H1 (cell line): ENCODE results near the gene ALPK3. TPM values are rescaled to one million over a fixed set of nuclear protein-coding genes. Genes with fewer than 3 reads are reported as not detected.

ENCODE experiments used
- CTCF ChIA-PET: fragments of 300-600 bp; sonication (Branson Sonifier 250); formaldehyde crosslinking; loops from one replicate; lab custom pipeline; 2021; ENCODE audit not compliant: partially characterized antibody; lab: Charles Lee
- POLR2A ChIA-PET: fragments of 300-600 bp; sonication (Branson Sonifier 250); formaldehyde crosslinking; loops from one replicate; lab custom pipeline; 2021; ENCODE audit warnings: inconsistent platforms; ENCODE audit not compliant: partially characterized antibody; lab: Charles Lee
- DNase-seq, 2 experiments: peaks; one replicate each; pipeline versions ENCODE4 v3.0.0 to v3.0.0-alpha.2; 2010 to 2022; ENCODE audit warnings: low spot score in 2 of 2, low read depth in 1 of 2, mixed read lengths in 1 of 2
- FAIRE-seq: peaks from 2 replicates; lab custom pipeline; 2011; peaks lifted over from hg19 to GRCh38; lab: Jason Lieb, UNC
- H2AFZ ChIP-seq: 2 replicates; pipeline ENCODE4 v1.8.1; 2012; ENCODE audit warnings: low read length, inconsistent platforms
- H2AK5ac ChIP-seq: 2 replicates; pipeline ENCODE4 v1.6.1; 2013; ENCODE audit warnings: low read depth, low read length
- H2BK120ac ChIP-seq: replicated peaks from 2 replicates; pipeline ENCODE3; 2013; ENCODE audit warnings: low read depth, low read length, inconsistent platforms
- H2BK12ac ChIP-seq: 2 replicates; pipeline ENCODE4 v1.6.1; 2013; ENCODE audit warnings: low read depth, low read length
- H2BK15ac ChIP-seq: 2 replicates; pipeline ENCODE4 v1.6.1; 2013; ENCODE audit warnings: low read length
- H2BK20ac ChIP-seq: 2 replicates; pipeline ENCODE4 v1.6.1; 2013; ENCODE audit warnings: low read length
- H2BK5ac ChIP-seq: 2 replicates; pipeline ENCODE4 v1.6.1; 2013; ENCODE audit warnings: low read depth, low read length
- H3K14ac ChIP-seq: 2 replicates; pipeline ENCODE4 v1.6.1; 2013; ENCODE audit warnings: inconsistent platforms; ENCODE audit not compliant: insufficient read length
- H3K18ac ChIP-seq: 2 replicates; pipeline ENCODE4 v1.6.1; 2013; ENCODE audit warnings: low read length; ENCODE audit errors: extremely low read depth
- H3K23ac ChIP-seq: 2 replicates; pipeline ENCODE4 v1.6.1; 2013; ENCODE audit warnings: inconsistent platforms; ENCODE audit not compliant: insufficient read length
- H3K23me2 ChIP-seq: 2 replicates; pipeline ENCODE4 v1.6.1; 2013; ENCODE audit warnings: low read depth, low read length
- H3K27ac ChIP-seq: 2 replicates; pipeline ENCODE4 v1.6.1; 2011; ENCODE audit warnings: low read depth, low read length, inconsistent platforms
- H3K27me3 ChIP-seq, 4 experiments: replicated peaks in 1 of 4; 1 replicate in 1 of 4; 2 replicates in 3 of 4; pipeline versions ENCODE4 v1.6.1 to v1.8.1; 2011 to 2013; ENCODE audit warnings: low read length in 3 of 4, mild to moderate bottlenecking in 3 of 4, inconsistent platforms in 2 of 4, mixed read lengths in 2 of 4, moderate library complexity in 1 of 4; ENCODE audit not compliant: control insufficient read depth in 3 of 4, insufficient read depth in 3 of 4; ENCODE audit errors: extremely low read depth in 1 of 4
- H3K36me3 ChIP-seq, 4 experiments: 2 replicates each; pipeline versions ENCODE4 v1.6.1 to v1.8.1; 2011 to 2013; ENCODE audit warnings: mild to moderate bottlenecking in 4 of 4, low read length in 3 of 4, moderate library complexity in 2 of 4, control low read depth in 1 of 4, inconsistent platforms in 1 of 4; ENCODE audit not compliant: insufficient read depth in 4 of 4, control insufficient read depth in 2 of 4
- H3K4ac ChIP-seq: replicated peaks from 2 replicates; pipeline ENCODE3; 2013; ENCODE audit warnings: low read length, low read depth, mixed read lengths, inconsistent platforms; ENCODE audit not compliant: insufficient read length
- H3K4me1 ChIP-seq, 4 experiments: replicated peaks in 1 of 4; 1 replicate in 1 of 4; 2 replicates in 3 of 4; pipeline versions ENCODE4 v1.6.1 to v1.8.1; 2011 to 2013; ENCODE audit warnings: low read length in 3 of 4, inconsistent platforms in 2 of 4, mixed read lengths in 1 of 4; ENCODE audit not compliant: insufficient read depth in 4 of 4, control insufficient read depth in 3 of 4
- H3K4me2 ChIP-seq, 2 experiments: 2 replicates each; pipeline versions ENCODE4 v1.6.1 to v1.8.1; 2011 to 2013; ENCODE audit warnings: low read depth in 2 of 2, low read length in 2 of 2, control low read depth in 1 of 2, inconsistent platforms in 1 of 2, mild to moderate bottlenecking in 1 of 2; ENCODE audit not compliant: insufficient read depth in 1 of 2
- H3K4me3 ChIP-seq, 4 experiments: fragments of 200-600, 300-600 bp in 1 of 4; sonication (generic), shearing (Covaris generic), sonication (Bioruptor Twin) in 1 of 4; 2 replicates each; pipeline versions ENCODE4 v1.5.1 to v1.8.1; 2011 to 2016; ENCODE audit warnings: low read length in 4 of 4, low read depth in 3 of 4, control low read depth in 2 of 4, inconsistent platforms in 2 of 4, mild to moderate bottlenecking in 2 of 4, mixed read lengths in 1 of 4, moderate library complexity in 1 of 4; ENCODE audit not compliant: insufficient read depth in 2 of 4; ENCODE audit errors: extremely low read depth in 1 of 4
- H3K56ac ChIP-seq: replicated peaks from 2 replicates; pipeline ENCODE3; 2013; ENCODE audit warnings: low read depth, mild to moderate bottlenecking, mixed read lengths, low read length, inconsistent platforms; ENCODE audit not compliant: insufficient read length
- H3K79me1 ChIP-seq: 2 replicates; pipeline ENCODE4 v1.6.1; 2013; ENCODE audit warnings: low read depth, low read length, control low read depth
- H3K79me2 ChIP-seq, 2 experiments: 2 replicates each; pipeline versions ENCODE4 v1.6.1 to v1.8.1; 2012 to 2013; ENCODE audit warnings: low read length in 2 of 2, mild to moderate bottlenecking in 2 of 2, inconsistent platforms in 1 of 2; ENCODE audit not compliant: insufficient read depth in 2 of 2, control insufficient read depth in 1 of 2
- H3K9ac ChIP-seq, 4 experiments: replicated peaks in 1 of 4; 1 replicate in 1 of 4; 2 replicates in 3 of 4; pipeline versions ENCODE4 v1.6.1 to v1.8.1; 2011 to 2013; ENCODE audit warnings: low read depth in 3 of 4, low read length in 3 of 4, control low read depth in 2 of 4, mild to moderate bottlenecking in 2 of 4, moderate library complexity in 2 of 4, inconsistent platforms in 1 of 4; ENCODE audit errors: extremely low read depth in 1 of 4
- H3K9me3 ChIP-seq, 2 experiments: 2 replicates each; pipeline versions ENCODE4 v1.6.1 to v1.8.1; 2012 to 2013; ENCODE audit warnings: mild to moderate bottlenecking in 2 of 2, moderate library complexity in 2 of 2, control low read depth in 1 of 2, inconsistent platforms in 1 of 2, low read depth in 1 of 2, low read length in 1 of 2, mixed read lengths in 1 of 2; ENCODE audit not compliant: insufficient read depth in 2 of 2
- H4K20me1 ChIP-seq, 2 experiments: replicated peaks in 1 of 2; 2 replicates each; pipeline versions ENCODE3 to v1.8.1; 2011 to 2013; ENCODE audit warnings: inconsistent platforms in 2 of 2, low read length in 2 of 2, mild to moderate bottlenecking in 1 of 2; ENCODE audit not compliant: insufficient read depth in 2 of 2, control insufficient read depth in 1 of 2
- H4K5ac ChIP-seq: 2 replicates; pipeline ENCODE4 v1.6.1; 2013; ENCODE audit warnings: low read length, low read depth, mixed read lengths, inconsistent platforms; ENCODE audit not compliant: insufficient read length
- H4K8ac ChIP-seq: 2 replicates; pipeline ENCODE4 v1.8.0; 2013; ENCODE audit warnings: mild to moderate bottlenecking, moderate library complexity, low read length, inconsistent platforms; ENCODE audit not compliant: insufficient read depth; ENCODE audit errors: extremely low read depth
- H4K91ac ChIP-seq: replicated peaks from 2 replicates; pipeline ENCODE3; 2013; ENCODE audit warnings: low read length, mixed read lengths, inconsistent platforms; ENCODE audit not compliant: insufficient read length
- BACH1 ChIP-seq: IDR thresholded peaks from 2 replicates; pipeline ENCODE4 v1.6.1; 2012; ENCODE audit warnings: low read length, improper control_type of control experiment
- CHD2 ChIP-seq: IDR thresholded peaks from 2 replicates; pipeline ENCODE4 v1.6.1; 2012; ENCODE audit warnings: low read length, improper control_type of control experiment
- EP300 ChIP-seq, 2 experiments: IDR thresholded peaks; 1 replicate in 1 of 2; 2 replicates in 1 of 2; pipeline ENCODE4 v1.6.1; 2011 to 2012; ENCODE audit warnings: low read depth in 2 of 2, low read length in 2 of 2, mild to moderate bottlenecking in 2 of 2, borderline replicate concordance in 1 of 2, inconsistent platforms in 1 of 2, moderate library complexity in 1 of 2
- FOSL1 ChIP-seq: IDR thresholded peaks from 2 replicates; pipeline ENCODE4 v1.6.1; 2011; ENCODE audit warnings: mild to moderate bottlenecking, low read depth, low read length, moderate library complexity; ENCODE audit not compliant: insufficient read depth
- HDAC6 ChIP-seq: IDR thresholded peaks from one replicate; pipeline ENCODE4 v1.7.1; 2012; ENCODE audit warnings: low read depth, mild to moderate bottlenecking, inconsistent platforms, low read length, moderate library complexity
- KDM1A ChIP-seq: fragments of 200-600, 300-600 bp; sonication (generic); IDR thresholded peaks from 2 replicates; pipeline ENCODE4 v1.7.1; 2016; ENCODE audit warnings: mild to moderate bottlenecking, low read length, borderline replicate concordance
- SAP30 ChIP-seq: fragments of 300-600 bp; sonication (generic); IDR thresholded peaks from 2 replicates; pipeline ENCODE4 v1.7.1; 2012; ENCODE audit warnings: low read length, moderate library complexity, mild to moderate bottlenecking, inconsistent platforms; ENCODE audit not compliant: insufficient read depth, insufficient replicate concordance
- SP4 ChIP-seq: IDR thresholded peaks from 2 replicates; pipeline ENCODE4 v1.6.1; 2012; ENCODE audit warnings: low read length, inconsistent platforms
- ZNF274 ChIP-seq: IDR thresholded peaks from 2 replicates; pipeline ENCODE4 v1.7.0; 2012; ENCODE audit warnings: low read length, borderline replicate concordance; ENCODE audit errors: extremely low read depth
- WGBS, 2 experiments: shearing (Covaris generic) in 1 of 2; methylation state at CpG; one replicate each; pipeline versions ENCODE4 v1.1.6 to v1.1.7; 2013 to 2015; ENCODE audit warnings: low lambda C conversion rate in 2 of 2, mixed read lengths in 2 of 2, inconsistent platforms in 1 of 2, low coverage in 1 of 2, missing lambda C conversion rate in 1 of 2; ENCODE audit not compliant: insufficient replicate concordance in 2 of 2, insufficient coverage in 1 of 2, insufficient read length in 1 of 2; ENCODE audit errors: extremely low coverage in 1 of 2, missing lambda C conversion rate in 1 of 2; 5-methylcytosine and 5-hydroxymethylcytosine counted together
- polyA plus RNA-seq, 7 experiments: library from polyadenylated mRNA; depleted of rRNA in 3 of 7; stranded (reverse) in 5 of 7; unstranded in 2 of 7; fragments of >200 nt in 5 of 7; fragments of 200-250 nt in 2 of 7; gene quantifications; 1 replicate in 5 of 7; 2 replicates in 1 of 7; 4 replicates in 1 of 7; pipeline versions ENCODE4 v1.2.1 to v1.2.3, GENCODE V29; 2011 to 2013; ENCODE audit warnings: missing spikeins in 2 of 7, mixed read lengths in 2 of 7
- total RNA-seq: library from RNA; stranded (reverse); fragmentation: NEBNext Ultra II Directional; extraction: Animal tissue kit (Norgen Biotek cat#: 25700); gene quantifications from 2 replicates; pipeline ENCODE4 v1.2.1, GENCODE V29; 2021
- TF ChIP-seq, protein P1 (sequence below): IDR thresholded peaks from 2 replicates; pipeline ENCODE4 v1.6.1; 2011; ENCODE audit warnings: low read depth, mild to moderate bottlenecking, low read length; ENCODE audit not compliant: insufficient read depth
- TF ChIP-seq, protein P2 (sequence below): IDR thresholded peaks from 2 replicates; pipeline ENCODE4 v1.6.1; 2012; ENCODE audit warnings: inconsistent platforms

Gene ALPK3
- total and polyA plus RNA-seq, 2 of the 8 experiments (the other 6 are each of a cell fraction or from before 2014, with no cell fraction given), result 4.4 to 19.2 TPM

DNA sequence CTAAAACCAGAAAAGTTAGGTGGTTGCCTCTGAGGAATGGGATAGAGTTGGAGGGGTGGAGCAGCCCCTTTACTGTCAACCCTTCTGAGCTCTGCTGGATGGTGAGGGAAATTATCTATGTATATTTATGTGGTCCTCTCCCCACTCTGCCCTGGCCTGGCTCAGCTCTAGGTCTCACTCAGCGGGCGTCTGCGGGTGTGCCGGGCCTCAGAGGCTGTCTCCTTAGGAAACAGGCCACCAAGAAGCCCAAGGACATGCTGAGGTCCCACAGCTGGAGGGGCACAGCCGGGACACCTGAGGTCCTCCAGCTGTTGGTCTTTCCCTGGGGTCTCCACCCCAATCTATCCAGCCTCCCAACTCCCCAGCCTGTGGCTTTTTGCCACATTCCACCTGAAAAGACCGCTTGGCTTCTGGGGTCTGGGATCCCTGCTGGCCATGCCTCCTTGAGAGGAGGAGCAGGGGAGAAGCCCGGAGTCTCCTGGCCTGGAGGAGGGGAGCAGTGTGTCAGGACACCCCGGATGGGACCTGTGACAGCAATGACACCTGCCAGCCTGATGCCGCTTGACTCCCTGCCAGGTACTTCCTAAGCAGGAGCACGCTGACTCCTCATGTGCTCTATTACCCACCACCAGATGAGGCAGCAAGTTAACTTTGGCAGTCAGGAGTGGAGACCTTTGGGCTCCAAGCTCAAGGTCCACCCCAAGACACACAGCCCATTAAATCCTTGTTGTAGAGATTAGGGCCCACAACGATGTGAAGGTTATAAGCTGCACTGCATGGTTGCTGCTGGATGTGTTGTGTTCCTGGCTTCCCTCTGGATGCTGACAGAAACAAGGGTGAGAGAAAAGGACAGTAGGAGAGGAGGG is 67.0 kb downstream of the ALPK3 start, which contains the start of gene SLC28A1:
TSS of gene SLC28A1 (plus strand) at position 747 of the 866 bp plus-strand sequence. CDS start 3,099 bp downstream, outside the sequence.
- Histone ChIP-seq H2BK12ac (no peak within 1 kb of the TSS), H3K23me2 (no peaks in the 10 kb centered on the region), H3K23ac (no peak within 1 kb of the TSS), H2BK5ac (no peak within 1 kb of the TSS), H4K91ac (no peak within 1 kb of the TSS), H2BK20ac (no peak within 1 kb of the TSS), H3K79me2 (no peaks in the 10 kb centered on the region), H4K5ac (no peak within 1 kb of the TSS), H3K79me1 (no peaks in the 10 kb centered on the region), H3K27me3 (no peaks in the 10 kb centered on the region), H3K4me1 (peaks cover 0 to 5% (median 1%) of the 10 kb centered on the region in 4 experiments; a peak in 3 of 7 replicates), H3K4me2 (no peak within 1 kb of the TSS), H2AK5ac (no peak within 1 kb of the TSS), H2AFZ (no peak within 1 kb of the TSS), H3K14ac (no peak within 1 kb of the TSS), H3K9ac (no peak within 1 kb of the TSS), H3K18ac (no peak within 1 kb of the TSS), H3K36me3 (no peaks in the 10 kb centered on the region), H3K4ac (no peak within 1 kb of the TSS), H4K20me1 (no peaks in the 10 kb centered on the region), H3K56ac (no peak within 1 kb of the TSS), H3K27ac (no peak within 1 kb of the TSS), H2BK120ac (no peak within 1 kb of the TSS), H3K9me3 (no peaks in the 10 kb centered on the region), H2BK15ac (no peak within 1 kb of the TSS), H4K8ac (no peak within 1 kb of the TSS), H3K4me3 (no peak within 1 kb of the TSS)
- POLR2A ChIA-PET, result interaction anchor here (0.9 to 1.3 kb wide), 4 partner anchors 8 to 57 kb away, joined by 3 to 4 read pairs (median 4); no protein-coding TSS in a partner anchor
- CTCF ChIA-PET, result interaction anchor here (1.0 to 1.7 kb wide), 5 partner anchors 9 to 189 kb away, joined by 3 to 4 read pairs (median 3); no protein-coding TSS in a partner anchor
- no peak for DNase-seq
- WGBS, 2 experiments, result 83% methylated on average over 11 of the region's 11 CpGs; no CpG with 5 or more reads in 1 of the 2 experiments
- no peak for FAIRE-seq
- TF ChIP-seq, protein P1, sequence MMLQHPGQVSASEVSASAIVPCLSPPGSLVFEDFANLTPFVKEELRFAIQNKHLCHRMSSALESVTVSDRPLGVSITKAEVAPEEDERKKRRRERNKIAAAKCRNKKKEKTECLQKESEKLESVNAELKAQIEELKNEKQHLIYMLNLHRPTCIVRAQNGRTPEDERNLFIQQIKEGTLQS, result no peak
- TF ChIP-seq CHD2 (no peak), EP300 (IDR thresholded peaks at IDR 0.05; ENCODE audit: borderline replicate concordance in 1 of 2, low read depth in 2 of 2, low read length in 2 of 2) (no peak), SAP30 (no peak), ZNF274 (no peak), BACH1 (no peak), KDM1A (no peak), FOSL1 (no peak), SP4 (no peak), HDAC6 (no peak)
- TF ChIP-seq, protein P2, sequence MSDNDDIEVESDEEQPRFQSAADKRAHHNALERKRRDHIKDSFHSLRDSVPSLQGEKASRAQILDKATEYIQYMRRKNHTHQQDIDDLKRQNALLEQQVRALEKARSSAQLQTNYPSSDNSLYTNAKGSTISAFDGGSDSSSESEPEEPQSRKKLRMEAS, result no peak
